ENCODE results near the gene RBM14.
A peak's percentile ranks its signal among the peaks of the same experiment; 100 is the strongest.
"Not testable (repeated sequence)": the region's sequence is repeated elsewhere in the genome, so short reads cannot be mapped to it uniquely, and the experiment has no call there.

The RBM14 gene

GRCh38 chr11:66637557-66638176 lies 21.2 kb downstream of the RBM14 start:
- DNase-seq: no peak

GRCh38 chr11:66638177-66639065 lies 22.0 kb downstream of the RBM14 start, which contains the start of gene RBM4:
Gene RBM4 (plus strand): TSS chr11:66638703. CDS start chr11:66639712, 1,009 bp downstream.
- peak; percentile 100 for DNase-seq

- no peak for DNase-seq
These were observed 22.8 kb downstream of the RBM14 start for GRCh38 chr11:66639066-66639813.

- not testable (repeated sequence) for DNase-seq
These were observed 23.4 kb downstream of the RBM14 start for GRCh38 chr11:66639814-66640340.

- no peak for DNase-seq
These were observed 25.4 kb downstream of the RBM14 start for GRCh38 chr11:66641834-66642233.

GRCh38 chr11:66643745-66644437 lies 27.5 kb downstream of the RBM14 start:
- no peak for DNase-seq

GRCh38 chr11:66646828-66647227 lies 30.4 kb downstream of the RBM14 start:
- no peak for DNase-seq

- no peak for DNase-seq
These were observed 33.5 kb downstream of the RBM14 start for GRCh38 chr11:66649903-66650302.

- DNase-seq: no peak
These were observed 34.6 kb downstream of the RBM14 start for GRCh38 chr11:66651016-66651415.

GRCh38 chr11:66652651-66653050 lies 36.2 kb downstream of the RBM14 start:
- no peak for DNase-seq

GRCh38 chr11:66653123-66653522 lies 36.7 kb downstream of the RBM14 start:
- DNase-seq: no peak

- DNase-seq: no peak
These were observed 43.3 kb downstream of the RBM14 start for GRCh38 chr11:66659763-66660162.

- no peak for DNase-seq
These were observed 47.4 kb downstream of the RBM14 start for GRCh38 chr11:66663741-66664296.

GRCh38 chr11:66665369-66665768 lies 48.9 kb downstream of the RBM14 start:
- no peak for DNase-seq

- DNase-seq: no peak
These were observed 54.4 kb downstream of the RBM14 start for GRCh38 chr11:66670816-66671215.

- no peak for DNase-seq
These were observed 58.7 kb downstream of the RBM14 start for GRCh38 chr11:66674964-66675602.

- DNase-seq: no peak
These were observed 60.0 kb downstream of the RBM14 start for GRCh38 chr11:66676282-66676919.

All from NCI-H1092 (cell line).